Measurements from ENCODE around the gene SPAAR.

DNA sequence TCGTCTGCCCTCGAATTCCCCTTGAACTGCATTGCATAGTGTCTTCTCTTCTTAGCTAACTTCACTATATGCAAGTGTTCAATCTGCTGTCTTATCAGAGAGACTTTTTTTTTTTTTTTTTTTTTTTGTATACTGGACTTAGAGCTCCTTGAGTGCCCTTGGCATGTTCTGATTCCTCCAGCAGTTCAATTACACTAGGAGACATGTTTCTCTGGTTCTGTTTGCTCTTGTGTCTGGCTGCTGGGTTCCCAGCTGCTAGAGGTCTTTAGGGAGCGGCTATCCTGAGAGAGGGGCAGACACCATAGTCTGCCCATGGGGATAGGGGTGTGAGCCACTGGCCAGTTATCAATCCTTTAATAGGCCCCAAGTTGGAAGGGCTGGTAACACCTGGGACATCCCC, 35.6 kb downstream of the SPAAR start:
- TF ChIP-seq, protein P1, sequence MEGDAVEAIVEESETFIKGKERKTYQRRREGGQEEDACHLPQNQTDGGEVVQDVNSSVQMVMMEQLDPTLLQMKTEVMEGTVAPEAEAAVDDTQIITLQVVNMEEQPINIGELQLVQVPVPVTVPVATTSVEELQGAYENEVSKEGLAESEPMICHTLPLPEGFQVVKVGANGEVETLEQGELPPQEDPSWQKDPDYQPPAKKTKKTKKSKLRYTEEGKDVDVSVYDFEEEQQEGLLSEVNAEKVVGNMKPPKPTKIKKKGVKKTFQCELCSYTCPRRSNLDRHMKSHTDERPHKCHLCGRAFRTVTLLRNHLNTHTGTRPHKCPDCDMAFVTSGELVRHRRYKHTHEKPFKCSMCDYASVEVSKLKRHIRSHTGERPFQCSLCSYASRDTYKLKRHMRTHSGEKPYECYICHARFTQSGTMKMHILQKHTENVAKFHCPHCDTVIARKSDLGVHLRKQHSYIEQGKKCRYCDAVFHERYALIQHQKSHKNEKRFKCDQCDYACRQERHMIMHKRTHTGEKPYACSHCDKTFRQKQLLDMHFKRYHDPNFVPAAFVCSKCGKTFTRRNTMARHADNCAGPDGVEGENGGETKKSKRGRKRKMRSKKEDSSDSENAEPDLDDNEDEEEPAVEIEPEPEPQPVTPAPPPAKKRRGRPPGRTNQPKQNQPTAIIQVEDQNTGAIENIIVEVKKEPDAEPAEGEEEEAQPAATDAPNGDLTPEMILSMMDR (IDR thresholded peaks at IDR 0.05; ENCODE audit: low read length) = no peak
- no peak for TF ChIP-seq EZH2 (IDR thresholded peaks at IDR 0.05; ENCODE audit: borderline replicate concordance, low read length)
